IPS-NIHi11 (cell line): ENCODE data around the gene PPP4R1.

Experiments
- DNase-seq: peaks from one replicate; pipeline ENCODE4 v3.0.0; 2012; ENCODE audit warnings: mixed read lengths, low spot score

PPP4R1 gene

GRCh38 chr18:9545029-9545428, 69.3 kb downstream of the PPP4R1 start:
- no peak for DNase-seq

GRCh38 chr18:9542924-9543323, 71.4 kb downstream of the PPP4R1 start:
- no peak for DNase-seq

- DNase-seq, result no peak
These were observed 74.4 kb downstream of the PPP4R1 start for GRCh38 chr18:9539938-9540337.

- no peak for DNase-seq
These were observed 75.1 kb downstream of the PPP4R1 start for GRCh38 chr18:9539283-9539682.

- DNase-seq, result no peak
These were observed 76.7 kb downstream of the PPP4R1 start for GRCh38 chr18:9537677-9538076.

GRCh38 chr18:9536354-9537152, 77.8 kb downstream of the PPP4R1 start:
- no peak for DNase-seq

GRCh38 chr18:9535430-9535991, 78.8 kb downstream of the PPP4R1 start:
- no peak for DNase-seq

GRCh38 chr18:9534844-9535243, 79.5 kb downstream of the PPP4R1 start:
- no peak for DNase-seq

GRCh38 chr18:9531791-9532410, 82.5 kb downstream of the PPP4R1 start:
- no peak for DNase-seq

- DNase-seq, result no peak
These were observed 83.9 kb downstream of the PPP4R1 start for GRCh38 chr18:9530226-9531009.

GRCh38 chr18:9526458-9526857, 87.9 kb downstream of the PPP4R1 start:
- DNase-seq, result no peak

- DNase-seq, result no peak
These were observed 91.4 kb downstream of the PPP4R1 start for GRCh38 chr18:9522952-9523351.

- no peak for DNase-seq
These were observed 92.6 kb downstream of the PPP4R1 start for GRCh38 chr18:9521770-9522169.

GRCh38 chr18:9520666-9521065, 93.7 kb downstream of the PPP4R1 start:
- no peak for DNase-seq

- no peak for DNase-seq
These were observed 95.0 kb downstream of the PPP4R1 start for GRCh38 chr18:9519399-9519798.

- DNase-seq, result no peak
These were observed 96.5 kb downstream of the PPP4R1 start for GRCh38 chr18:9517869-9518268.

GRCh38 chr18:9516437-9517064, 97.8 kb downstream of the PPP4R1 start:
- DNase-seq, result peak; percentile 54

- no peak for DNase-seq
These were observed 100.3 kb downstream of the PPP4R1 start for GRCh38 chr18:9513971-9514512.

GRCh38 chr18:9508446-9509025, 105.8 kb downstream of the PPP4R1 start:
- no peak for DNase-seq

- DNase-seq, result no peak
These were observed 106.7 kb downstream of the PPP4R1 start for GRCh38 chr18:9507565-9508088.
